Smooth muscle cell (in vitro differentiated cells): ENCODE data around the gene PDCD7. TPM values are rescaled to one million over a fixed set of nuclear protein-coding genes. Genes with fewer than 3 reads are reported as not detected.

Experiments
- DNase-seq: peaks from one replicate; lab custom pipeline; 2025; ENCODE audit not compliant: unreplicated experiment; lab: John Stamatoyannopoulos, UW
- H2AFZ ChIP-seq: fragments of 200-600 bp; sonication (generic); 2 replicates; pipeline ENCODE4 v1.6.0; 2016; ENCODE audit warnings: antibody characterized with exemption, low read depth, mild to moderate bottlenecking
- H3F3A ChIP-seq: fragments of 200-600 bp; sonication (generic); 2 replicates; pipeline ENCODE4 v1.6.0; 2017; ENCODE audit warnings: antibody characterized with exemption, low read depth
- H3K27ac ChIP-seq: fragments of 200-600 bp; sonication (generic); 2 replicates; pipeline ENCODE4 v1.5.1; 2016; ENCODE audit warnings: low read depth, mild to moderate bottlenecking
- H3K27me3 ChIP-seq: fragments of 200-600 bp; sonication (generic); 2 replicates; pipeline ENCODE4 v1.6.1; 2016; ENCODE audit warnings: low read depth, mild to moderate bottlenecking
- H3K36me3 ChIP-seq: fragments of 200-600 bp; sonication (generic); 2 replicates; pipeline ENCODE4 v1.5.1; 2016; ENCODE audit warnings: low read depth
- H3K4me1 ChIP-seq: fragments of 200-600 bp; sonication (generic); 2 replicates; pipeline ENCODE4 v1.5.1; 2016; ENCODE audit warnings: low read depth
- H3K4me2 ChIP-seq: fragments of 200-600 bp; sonication (generic); 2 replicates; pipeline ENCODE4 v1.6.0; 2016; ENCODE audit warnings: mild to moderate bottlenecking
- H3K4me3 ChIP-seq: fragments of 200-600 bp; sonication (generic); 2 replicates; pipeline ENCODE4 v1.5.1; 2016; ENCODE audit warnings: mild to moderate bottlenecking
- H3K79me2 ChIP-seq: fragments of 200-600 bp; sonication (generic); 2 replicates; pipeline ENCODE4 v1.6.0; 2016; ENCODE audit warnings: low read depth, mild to moderate bottlenecking
- H3K9ac ChIP-seq: fragments of 200-600 bp; sonication (generic); 2 replicates; pipeline ENCODE4 v1.6.0; 2016; ENCODE audit warnings: low read depth
- H3K9me3 ChIP-seq: fragments of 200-600 bp; sonication (generic); replicated peaks from 2 replicates; pipeline ENCODE4 v1.5.1; 2016; ENCODE audit warnings: low read depth
- H4K20me1 ChIP-seq: fragments of 200-600 bp; sonication (generic); 2 replicates; pipeline ENCODE4 v1.6.0; 2016; ENCODE audit warnings: low read depth
- WGBS: methylation state at CpG from one replicate; pipeline ENCODE4 v1.1.7; 2016; ENCODE audit warnings: low lambda C conversion rate; 5-methylcytosine and 5-hydroxymethylcytosine counted together
- polyA plus RNA-seq: library from polyadenylated mRNA; unstranded; fragments of >200 nt; fragmentation: Nextera tagmentation; extraction: Ambion mirVana; gene quantifications from 2 replicates; pipeline ENCODE4 v1.2.1, GENCODE V29; 2016
- total RNA-seq: library from RNA; depleted of rRNA; stranded (reverse); fragments of >200 nt; gene quantifications from 2 replicates; pipeline ENCODE4 v1.2.3, GENCODE V29; 2014
- TF ChIP-seq, protein P1 (sequence below): fragments of 200-600 bp; sonication (generic); IDR thresholded peaks from 2 replicates; pipeline ENCODE4 v1.5.1; 2017; ENCODE audit warnings: borderline replicate concordance, mild to moderate bottlenecking, antibody characterized with exemption; ENCODE audit not compliant: insufficient read depth, poor library complexity, severe bottlenecking

Gene PDCD7
- total and polyA plus RNA-seq, 2 experiments from 2014 or later, result 11.6 to 14.3 TPM

DNA sequence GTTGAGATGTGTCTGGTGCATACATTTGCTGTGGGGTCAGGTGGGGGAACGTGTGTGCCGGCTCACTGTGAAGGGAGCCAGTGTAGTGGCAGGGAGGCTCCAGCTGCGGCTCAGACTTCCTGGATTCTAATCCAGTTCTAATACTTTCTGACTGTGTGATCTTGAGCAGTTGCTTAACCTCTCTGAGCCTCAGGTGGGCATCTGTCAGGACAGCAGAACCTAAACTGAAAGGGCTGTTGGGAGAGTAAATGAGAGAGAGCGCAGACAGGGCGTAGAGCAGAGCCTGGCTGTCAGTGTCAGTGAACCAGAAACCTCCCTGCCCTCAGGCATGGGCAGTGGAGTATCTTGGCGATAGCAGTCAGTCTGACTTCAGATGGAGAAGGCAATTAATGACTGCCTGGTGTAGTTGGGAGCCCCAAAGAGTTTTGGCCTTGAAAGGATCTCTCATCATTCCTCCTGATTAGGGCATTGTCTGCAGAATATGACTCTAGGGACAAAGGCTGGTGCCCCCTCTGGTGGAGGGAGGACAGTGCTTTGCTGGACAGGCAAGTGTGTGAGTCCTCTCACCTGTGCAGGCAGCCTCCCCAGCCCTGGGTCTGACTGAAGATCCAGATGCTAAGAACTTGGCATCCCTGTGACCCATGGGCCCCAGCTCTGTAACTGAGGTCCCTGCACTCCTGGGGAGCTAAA lies 47.5 kb downstream of the PDCD7 start:
- no peaks in the 10 kb centered on the region for H4K20me1 ChIP-seq
- no peak overlapping the region for H3K4me3 ChIP-seq
- H3K27me3 ChIP-seq, result no peaks in the 10 kb centered on the region
- DNase-seq, result no peak
- no peak overlapping the region for H2AFZ ChIP-seq
- H3K9me3 ChIP-seq, result no peaks in the 10 kb centered on the region
- TF ChIP-seq, protein P1, sequence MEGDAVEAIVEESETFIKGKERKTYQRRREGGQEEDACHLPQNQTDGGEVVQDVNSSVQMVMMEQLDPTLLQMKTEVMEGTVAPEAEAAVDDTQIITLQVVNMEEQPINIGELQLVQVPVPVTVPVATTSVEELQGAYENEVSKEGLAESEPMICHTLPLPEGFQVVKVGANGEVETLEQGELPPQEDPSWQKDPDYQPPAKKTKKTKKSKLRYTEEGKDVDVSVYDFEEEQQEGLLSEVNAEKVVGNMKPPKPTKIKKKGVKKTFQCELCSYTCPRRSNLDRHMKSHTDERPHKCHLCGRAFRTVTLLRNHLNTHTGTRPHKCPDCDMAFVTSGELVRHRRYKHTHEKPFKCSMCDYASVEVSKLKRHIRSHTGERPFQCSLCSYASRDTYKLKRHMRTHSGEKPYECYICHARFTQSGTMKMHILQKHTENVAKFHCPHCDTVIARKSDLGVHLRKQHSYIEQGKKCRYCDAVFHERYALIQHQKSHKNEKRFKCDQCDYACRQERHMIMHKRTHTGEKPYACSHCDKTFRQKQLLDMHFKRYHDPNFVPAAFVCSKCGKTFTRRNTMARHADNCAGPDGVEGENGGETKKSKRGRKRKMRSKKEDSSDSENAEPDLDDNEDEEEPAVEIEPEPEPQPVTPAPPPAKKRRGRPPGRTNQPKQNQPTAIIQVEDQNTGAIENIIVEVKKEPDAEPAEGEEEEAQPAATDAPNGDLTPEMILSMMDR, result peak; percentile 33
- no peaks in the 10 kb centered on the region for H3K36me3 ChIP-seq
- no peak overlapping the region for H3K4me2 ChIP-seq
- H3F3A ChIP-seq, result no peaks in the 10 kb centered on the region
- WGBS, result 85% methylated on average over 6 of the region's 6 CpGs
- H3K79me2 ChIP-seq, result no peaks in the 10 kb centered on the region
- H3K9ac ChIP-seq, result no peak overlapping the region
- peaks cover 38% of the 10 kb centered on the region for H3K4me1 ChIP-seq
- no peak overlapping the region for H3K27ac ChIP-seq

DNA sequence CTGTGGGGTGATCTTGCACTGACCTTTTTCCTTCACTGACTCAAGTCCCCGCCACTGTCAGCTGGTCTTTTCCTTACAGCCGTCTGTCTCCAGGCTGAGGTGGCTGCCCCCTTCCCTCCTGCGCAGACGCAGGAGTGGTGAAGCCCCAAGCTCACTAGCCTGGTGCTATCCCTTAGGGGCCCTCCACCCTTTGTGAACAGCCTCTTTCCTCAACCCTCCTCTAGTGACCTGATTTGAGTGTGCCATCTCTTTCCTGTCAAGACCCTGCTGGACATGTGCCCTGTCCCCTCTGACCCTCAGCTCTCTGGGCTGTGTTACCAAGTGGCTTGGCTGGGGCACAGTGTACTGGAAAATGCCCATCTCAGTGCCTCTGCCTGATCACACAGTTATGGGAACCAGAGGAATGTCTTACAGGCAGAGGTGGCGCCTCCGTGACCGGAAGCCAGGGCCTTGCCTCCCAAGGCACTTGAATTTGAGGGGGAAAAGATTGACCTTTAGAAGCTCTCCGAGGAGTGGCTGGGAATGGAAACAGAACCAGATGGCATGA lies 48.3 kb downstream of the PDCD7 start:
- no peaks in the 10 kb centered on the region for H3K36me3 ChIP-seq
- no peaks in the 10 kb centered on the region for H3F3A ChIP-seq
- H3K4me3 ChIP-seq, result no peak overlapping the region
- WGBS, result 81% methylated on average over 8 of the region's 8 CpGs
- no peak overlapping the region for H2AFZ ChIP-seq
- H3K4me2 ChIP-seq, result no peak overlapping the region
- no peak overlapping the region for H3K9ac ChIP-seq
- no peak overlapping the region for H3K27ac ChIP-seq
- no peaks in the 10 kb centered on the region for H3K9me3 ChIP-seq
- DNase-seq, result no peak
- no peaks in the 10 kb centered on the region for H3K27me3 ChIP-seq
- no peaks in the 10 kb centered on the region for H3K79me2 ChIP-seq
- H4K20me1 ChIP-seq, result no peaks in the 10 kb centered on the region
- TF ChIP-seq, protein P1, result no peak
- H3K4me1 ChIP-seq, result peaks cover 38% of the 10 kb centered on the region

DNA sequence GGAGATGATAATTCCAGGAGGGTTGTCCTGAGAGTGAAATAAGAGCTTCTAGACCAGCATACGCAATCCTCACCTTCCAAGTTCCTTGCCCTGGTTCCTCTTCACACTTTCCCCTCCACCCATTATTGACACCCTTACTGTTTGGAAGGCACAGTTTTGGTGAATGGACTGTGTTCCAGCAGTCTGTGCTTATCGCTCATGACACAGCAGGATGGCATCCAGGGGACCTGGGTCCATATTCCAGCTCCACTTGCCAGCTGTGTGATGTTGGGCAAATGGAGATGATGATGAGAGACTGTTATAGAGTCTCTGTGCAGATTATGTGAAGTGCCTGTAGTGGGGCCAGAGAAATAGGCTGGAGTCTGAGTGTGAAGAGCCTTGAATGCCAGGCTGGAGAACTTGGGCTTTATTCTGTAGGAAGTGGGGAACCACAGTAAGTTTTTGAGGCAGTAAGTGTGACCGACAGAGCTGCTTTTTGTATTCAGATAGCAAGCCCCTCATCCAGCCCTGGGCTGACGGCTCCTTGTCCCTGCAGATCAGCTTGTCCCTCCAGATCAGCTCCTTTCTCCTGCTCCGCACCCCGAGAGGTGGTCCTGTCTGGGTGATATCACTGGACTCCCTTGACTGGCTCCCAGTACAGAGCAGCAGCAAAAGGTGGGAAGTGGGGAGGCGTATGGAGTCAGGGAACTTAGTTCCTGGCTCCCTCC lies 49.0 kb downstream of the PDCD7 start:
- WGBS, result 96% methylated on average over 7 of the region's 7 CpGs
- H3K36me3 ChIP-seq, result no peaks in the 10 kb centered on the region
- DNase-seq, result no peak
- H3K9ac ChIP-seq, result no peak overlapping the region
- H3K27ac ChIP-seq, result no peak overlapping the region
- no peaks in the 10 kb centered on the region for H3K27me3 ChIP-seq
- H3F3A ChIP-seq, result no peaks in the 10 kb centered on the region
- no peak overlapping the region for H2AFZ ChIP-seq
- no peaks in the 10 kb centered on the region for H4K20me1 ChIP-seq
- TF ChIP-seq, protein P1, result no peak
- no peaks in the 10 kb centered on the region for H3K9me3 ChIP-seq
- no peak overlapping the region for H3K4me3 ChIP-seq
- H3K4me2 ChIP-seq, result no peak overlapping the region
- no peaks in the 10 kb centered on the region for H3K79me2 ChIP-seq
- H3K4me1 ChIP-seq, result peaks cover 38% of the 10 kb centered on the region
